ENCODE results near the gene OGFOD3.

DNA sequence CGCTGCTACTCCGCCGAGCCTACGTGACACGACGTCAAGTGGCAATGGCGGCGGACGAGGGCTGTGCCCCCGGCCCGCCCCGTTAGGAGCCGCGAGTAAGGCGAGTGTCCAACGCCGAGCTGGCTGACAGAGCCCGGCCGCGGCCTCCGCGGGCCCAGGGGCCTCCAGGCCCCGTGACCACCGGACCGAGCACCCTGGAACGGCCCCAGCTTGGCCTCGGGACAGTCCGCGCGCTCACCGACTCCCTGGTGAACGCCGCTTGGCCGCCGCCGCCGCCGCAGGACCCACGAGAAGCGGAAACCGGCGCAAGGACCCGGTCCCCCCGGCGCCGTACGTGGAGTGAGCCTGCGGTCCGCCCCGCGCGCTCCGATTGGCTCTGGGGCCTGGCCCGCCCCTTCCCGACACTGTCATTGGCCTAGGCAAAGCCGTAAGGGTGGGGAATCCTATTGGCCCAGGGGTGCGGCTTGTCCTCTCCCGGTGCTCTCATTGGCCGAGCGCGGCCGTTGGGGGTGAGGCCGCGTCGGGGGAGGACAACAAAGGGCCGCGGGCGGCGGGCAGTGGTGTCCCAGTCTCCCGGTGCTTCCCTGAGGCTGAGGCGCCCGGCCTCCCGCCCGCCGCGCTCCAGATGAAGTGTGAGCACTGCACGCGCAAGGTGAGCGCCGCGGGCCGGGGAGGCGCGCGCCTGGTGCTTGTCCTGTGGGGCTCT lies 39.9 kb upstream of the OGFOD3 start, which contains the start of gene NARF:
- TF ChIP-seq, protein P1, sequence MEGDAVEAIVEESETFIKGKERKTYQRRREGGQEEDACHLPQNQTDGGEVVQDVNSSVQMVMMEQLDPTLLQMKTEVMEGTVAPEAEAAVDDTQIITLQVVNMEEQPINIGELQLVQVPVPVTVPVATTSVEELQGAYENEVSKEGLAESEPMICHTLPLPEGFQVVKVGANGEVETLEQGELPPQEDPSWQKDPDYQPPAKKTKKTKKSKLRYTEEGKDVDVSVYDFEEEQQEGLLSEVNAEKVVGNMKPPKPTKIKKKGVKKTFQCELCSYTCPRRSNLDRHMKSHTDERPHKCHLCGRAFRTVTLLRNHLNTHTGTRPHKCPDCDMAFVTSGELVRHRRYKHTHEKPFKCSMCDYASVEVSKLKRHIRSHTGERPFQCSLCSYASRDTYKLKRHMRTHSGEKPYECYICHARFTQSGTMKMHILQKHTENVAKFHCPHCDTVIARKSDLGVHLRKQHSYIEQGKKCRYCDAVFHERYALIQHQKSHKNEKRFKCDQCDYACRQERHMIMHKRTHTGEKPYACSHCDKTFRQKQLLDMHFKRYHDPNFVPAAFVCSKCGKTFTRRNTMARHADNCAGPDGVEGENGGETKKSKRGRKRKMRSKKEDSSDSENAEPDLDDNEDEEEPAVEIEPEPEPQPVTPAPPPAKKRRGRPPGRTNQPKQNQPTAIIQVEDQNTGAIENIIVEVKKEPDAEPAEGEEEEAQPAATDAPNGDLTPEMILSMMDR (IDR thresholded peaks at IDR 0.05) = no peak
- TF ChIP-seq EZH2 (IDR thresholded peaks at IDR 0.05; ENCODE audit: borderline replicate concordance, insufficient read depth, low read depth, low read length, poor library complexity, severe bottlenecking) = no peak
